T47D (cell line): Measurements from ENCODE around the gene TIPRL.

ENCODE experiments used
- DNase-seq, 2 experiments: peaks; one replicate each; pipeline versions ENCODE4 v3.0.0 to v3.0.0-alpha.2; 2011 to 2012; ENCODE audit warnings: low read depth in 1 of 2, low spot score in 1 of 2
- JUND ChIP-seq: IDR thresholded peaks from 2 replicates; pipeline ENCODE4 v1.6.1; 2012; ENCODE audit warnings: low read depth
- in situ Hi-C: cut with HindIII; loops from 2 replicates; pipeline ENCODE4 v1.10.0; 2016; ENCODE audit warnings: low sequenced_read_pairs, low pct_unique_long_range_greater_than_20kb

TIPRL gene

GRCh38 chr1:168225476-168226190 is 46.9 kb downstream of the TIPRL start, which contains the start of gene SFT2D2:
Gene SFT2D2, plus strand, starts transcription at chr1:168226004. Its CDS starts 76 bp downstream, at chr1:168226080.
- no peak for TF ChIP-seq JUND
- DNase-seq: peak; percentile 88 to 96
- in situ Hi-C loops: no loop called here

GRCh38 chr1:168227620-168228019 is 48.9 kb downstream of the TIPRL start:
- in situ Hi-C loops: no loop called here
- DNase-seq: no peak
- TF ChIP-seq JUND: no peak

DNA sequence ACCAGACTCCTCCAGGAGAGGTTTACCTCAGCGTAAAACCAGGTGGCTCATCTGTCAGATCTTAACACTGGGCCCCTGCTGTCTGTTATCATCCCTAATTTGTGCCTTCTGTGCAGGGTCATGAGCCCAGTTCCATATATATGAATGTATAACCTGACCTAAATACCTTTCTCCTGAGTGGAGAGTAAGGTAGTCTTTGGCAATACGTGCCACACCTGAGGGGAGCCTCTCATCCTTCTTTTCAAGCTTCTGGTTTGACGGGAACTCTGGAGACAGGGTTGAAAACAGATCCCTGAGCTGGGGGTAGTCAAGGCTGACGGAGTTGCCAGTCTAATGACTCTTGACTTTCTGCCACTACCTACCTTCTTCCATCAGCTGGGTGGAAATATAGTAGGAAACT is 51.1 kb downstream of the TIPRL start:
- no peak for DNase-seq
- TF ChIP-seq JUND: no peak
- in situ Hi-C loops: no loop called here

DNA sequence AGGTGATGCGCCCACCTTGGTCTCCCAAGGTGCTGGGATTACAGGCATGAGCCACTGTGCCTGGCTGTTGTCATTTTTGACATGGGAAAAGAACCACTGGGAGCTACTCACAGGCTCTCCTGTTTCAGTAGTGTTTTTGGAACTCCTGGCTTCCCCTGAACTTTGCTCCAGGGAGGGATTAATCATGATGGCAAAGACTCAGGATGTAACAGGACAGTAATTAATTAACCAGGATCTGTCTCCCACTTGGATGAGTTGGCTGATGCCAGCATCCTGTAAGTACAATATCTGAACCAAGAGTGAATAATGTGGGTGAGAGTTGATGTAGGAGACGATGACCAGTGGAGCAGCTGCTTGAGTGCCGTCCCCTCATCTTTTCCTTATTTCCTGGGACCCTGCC is 51.9 kb downstream of the TIPRL start:
- in situ Hi-C loops: no loop called here
- no peak for DNase-seq
- no peak for TF ChIP-seq JUND

DNA sequence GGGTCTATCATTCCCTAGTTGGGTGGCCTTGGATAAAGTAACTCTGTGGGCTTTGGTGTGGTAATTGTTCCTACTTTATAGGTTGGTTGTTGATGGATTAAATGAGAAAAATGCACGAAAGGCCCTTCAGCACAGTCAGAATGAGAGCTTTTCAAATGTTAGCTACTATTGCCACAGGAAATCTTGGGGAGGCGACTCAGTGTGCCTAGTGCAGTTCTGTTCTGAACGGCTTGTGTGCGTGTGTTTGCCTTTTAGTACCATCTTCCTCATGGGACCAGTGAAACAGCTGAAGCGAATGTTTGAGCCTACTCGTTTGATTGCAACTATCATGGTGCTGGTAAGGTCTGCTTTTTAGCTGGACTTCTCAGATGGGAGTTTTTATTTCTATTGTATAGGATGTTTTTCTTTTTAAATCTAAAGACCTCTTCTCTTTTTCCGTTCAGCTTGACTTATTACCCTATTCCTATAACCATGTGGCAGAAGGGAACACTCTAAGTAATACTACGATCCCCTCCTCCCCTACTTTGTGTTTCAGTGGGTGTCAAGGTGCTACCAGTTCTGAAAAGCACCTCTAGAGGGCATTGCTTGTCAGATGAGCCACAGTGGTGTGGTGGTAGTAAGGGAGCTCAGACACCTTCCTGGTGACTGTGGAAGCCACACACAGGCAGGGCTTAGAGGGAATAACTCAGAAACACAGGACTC is 56.2 kb downstream of the TIPRL start:
- in situ Hi-C loops: no loop called here
- peak; percentile 62 to 77 for DNase-seq
- TF ChIP-seq JUND: no peak

DNA sequence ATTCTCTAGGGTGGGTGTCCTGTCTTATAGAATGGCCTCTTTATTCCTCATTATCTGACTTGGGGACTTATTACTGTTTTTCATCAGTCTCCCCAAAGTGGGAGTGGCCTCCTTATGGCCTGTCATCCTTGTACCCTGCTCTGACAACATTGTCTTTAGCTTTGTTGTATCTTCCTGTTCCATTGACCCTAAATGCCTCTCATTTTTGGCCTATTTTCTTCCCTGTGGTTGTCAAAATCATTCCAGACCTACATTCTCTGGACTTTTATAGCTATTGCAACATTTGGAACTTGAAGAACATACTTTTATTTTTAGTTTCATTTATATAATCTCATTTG is 56.8 kb downstream of the TIPRL start:
- no peak for TF ChIP-seq JUND
- no peak for DNase-seq

DNA sequence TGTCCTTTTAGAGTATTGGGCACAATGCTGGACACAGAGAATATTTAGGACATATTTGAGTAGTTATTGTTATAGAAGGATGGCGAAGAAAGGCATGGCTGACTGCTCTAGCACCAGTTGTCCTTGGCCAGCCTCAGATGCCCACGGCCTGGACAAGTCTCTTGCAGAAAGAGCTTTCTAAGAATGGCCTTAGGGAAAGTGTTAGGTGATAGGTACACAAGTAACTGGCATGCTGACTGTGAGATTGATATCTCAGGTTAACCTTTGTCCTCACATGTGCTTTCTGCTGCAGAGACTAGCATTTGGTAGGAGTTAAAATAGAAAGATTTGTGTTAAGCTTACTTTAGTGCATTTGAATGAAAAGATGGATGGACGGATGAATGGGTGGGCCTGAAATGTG is 57.2 kb downstream of the TIPRL start:
- DNase-seq: peak in 1 of 2 experiments; percentile 47
- TF ChIP-seq JUND: no peak

More for the DNA sequence above, 56.8 kb downstream of the TIPRL start:
- in situ Hi-C loops: no loop called here

DNA sequence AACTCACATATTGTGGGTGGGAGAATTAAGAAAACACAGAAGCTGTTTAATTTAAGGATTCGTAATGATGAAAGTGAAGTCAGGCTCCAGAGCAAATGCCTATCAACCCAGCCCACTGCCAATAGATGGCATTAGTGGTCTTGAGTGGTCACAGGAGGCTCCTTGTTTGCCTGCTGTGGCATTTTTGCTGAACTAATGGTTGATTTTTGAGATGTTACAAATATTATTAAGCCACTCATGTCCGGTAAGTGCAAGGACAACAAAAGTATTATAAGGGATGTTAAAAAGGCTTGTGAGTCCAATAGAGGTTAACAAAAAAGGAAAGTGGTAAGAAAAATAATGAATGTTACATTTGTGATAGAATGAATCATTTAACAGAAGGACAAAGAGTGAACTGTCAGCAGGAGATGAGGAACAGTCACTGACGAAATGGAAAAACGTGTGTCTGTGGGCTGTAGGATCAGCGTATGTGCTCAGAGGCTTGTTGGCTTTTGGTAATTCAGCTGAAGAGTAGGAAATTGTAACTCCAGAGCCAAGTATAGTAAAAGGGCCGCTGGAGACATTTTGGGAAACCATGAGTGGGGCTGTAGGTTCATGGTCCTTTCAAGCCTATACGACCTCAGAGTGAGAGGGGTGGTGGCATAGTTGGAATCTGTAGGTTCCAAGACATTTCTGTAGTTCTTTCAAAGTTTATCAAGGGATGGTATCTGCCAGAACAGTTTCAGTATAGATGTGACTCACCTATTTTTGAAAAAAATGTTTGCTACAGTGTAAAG is 58.3 kb downstream of the TIPRL start:
- DNase-seq: no peak

More for the DNA sequence above, 57.2 kb downstream of the TIPRL start:
- in situ Hi-C loops: no loop called here

DNA sequence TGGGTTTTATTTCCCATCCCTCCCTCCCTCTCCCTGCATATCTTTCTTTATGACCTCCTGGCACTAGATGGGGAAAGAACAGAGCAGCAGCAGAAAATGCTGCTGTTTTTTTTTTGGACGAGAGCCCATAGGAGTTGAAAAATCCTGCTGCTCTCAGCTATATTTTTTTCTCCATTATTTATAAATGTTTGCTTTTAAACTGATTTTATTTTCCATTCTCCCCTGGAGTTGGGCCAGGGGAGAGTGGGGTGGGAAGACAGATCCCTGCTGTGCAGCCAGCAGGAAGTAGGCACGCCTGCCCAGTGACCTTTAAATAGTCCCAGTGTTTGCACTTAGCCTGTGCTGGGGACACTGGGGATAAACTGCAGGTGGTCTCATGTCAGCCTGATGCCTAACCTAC is 64.4 kb downstream of the TIPRL start:
- in situ Hi-C loops: no loop called here
- no peak for TF ChIP-seq JUND
- DNase-seq: no peak

More for the DNA sequence above, 58.3 kb downstream of the TIPRL start:
- in situ Hi-C loops: no loop called here
- no peak for TF ChIP-seq JUND

DNA sequence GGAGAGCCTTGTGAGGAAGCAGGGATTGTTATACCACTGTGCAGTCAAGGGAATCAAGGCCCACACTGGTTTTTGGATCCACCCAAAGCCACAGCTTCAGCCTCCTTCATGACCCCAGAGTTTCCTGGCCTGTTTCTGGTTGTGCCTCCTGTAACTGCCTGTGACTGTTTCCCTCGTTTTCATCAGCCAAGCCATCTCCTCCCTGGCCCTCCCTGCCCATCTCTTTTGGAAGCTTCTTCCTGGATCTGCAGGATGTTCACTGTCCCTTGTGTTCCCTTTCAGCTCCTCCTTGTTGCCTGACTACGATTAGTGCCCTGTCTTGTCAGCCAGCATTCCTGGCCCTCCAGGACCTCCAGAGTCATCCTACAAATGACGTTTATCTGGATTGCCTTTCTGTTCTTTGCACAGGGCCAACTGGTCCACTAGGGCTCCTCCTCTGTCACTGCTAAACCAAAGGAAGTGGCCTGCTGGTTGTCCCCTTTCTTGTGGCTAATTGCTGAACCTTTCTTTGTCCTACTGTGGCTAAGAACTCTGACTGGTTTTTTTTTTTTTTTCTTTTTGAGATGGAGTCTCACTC is 65.0 kb downstream of the TIPRL start:
- in situ Hi-C loops: no loop called here
- no peak for TF ChIP-seq JUND
- no peak for DNase-seq

- TF ChIP-seq JUND: no peak
- in situ Hi-C loops: no loop called here
- DNase-seq: no peak
These were observed 66.3 kb downstream of the TIPRL start for GRCh38 chr1:168245042-168245441.

DNA sequence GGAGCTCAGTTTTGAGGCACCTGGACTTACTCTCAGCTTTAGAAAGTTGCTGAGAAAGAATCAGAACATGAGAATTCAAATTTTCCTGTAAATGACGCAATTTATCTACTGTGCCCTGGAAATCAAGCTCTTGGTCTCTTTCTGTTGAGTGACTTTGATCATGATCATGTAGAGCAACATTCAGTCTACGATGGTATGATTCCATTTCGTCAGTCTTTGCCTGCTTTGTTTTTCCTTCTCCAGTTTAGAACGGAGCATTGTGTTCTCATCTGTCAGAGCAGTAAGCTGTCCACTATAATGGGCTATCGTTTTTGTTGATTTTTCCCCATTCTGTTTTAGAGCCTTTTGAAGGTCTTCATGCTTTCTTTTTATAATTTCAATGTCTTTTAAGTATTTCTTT is 67.7 kb downstream of the TIPRL start:
- no peak for DNase-seq
- TF ChIP-seq JUND: no peak
- in situ Hi-C loops: no loop called here
